Ishikawa (cell line): ENCODE measurements around the gene FDX2.

ENCODE experiments used
- CREB1 ChIP-seq: IDR thresholded peaks from 2 replicates; pipeline ENCODE4 v1.6.1; 2012; ENCODE audit warnings: low read depth
- EGR1 ChIP-seq: IDR thresholded peaks from 2 replicates; pipeline ENCODE4 v1.6.1; 2012
- EP300 ChIP-seq: IDR thresholded peaks from 2 replicates; pipeline ENCODE4 v1.6.1; 2012; ENCODE audit warnings: borderline replicate concordance
- NFIC ChIP-seq: IDR thresholded peaks from 2 replicates; pipeline ENCODE4 v1.6.1; 2012
- TAF1 ChIP-seq: IDR thresholded peaks from 2 replicates; pipeline ENCODE4 v1.6.1; 2012; ENCODE audit warnings: low read depth, mild to moderate bottlenecking
- YY1 ChIP-seq: IDR thresholded peaks from 2 replicates; pipeline ENCODE4 v1.6.1; 2012; ENCODE audit warnings: low read depth
- ZBTB7A ChIP-seq: IDR thresholded peaks from 2 replicates; pipeline ENCODE4 v1.6.1; 2012; ENCODE audit warnings: low read depth
- TF ChIP-seq, protein P1 (sequence below): IDR thresholded peaks from 2 replicates; pipeline ENCODE4 v1.6.1; 2012
- TF ChIP-seq, protein P2 (sequence below): IDR thresholded peaks from 2 replicates; pipeline ENCODE4 v1.6.1; 2012; ENCODE audit warnings: low read depth, mild to moderate bottlenecking

DNA sequence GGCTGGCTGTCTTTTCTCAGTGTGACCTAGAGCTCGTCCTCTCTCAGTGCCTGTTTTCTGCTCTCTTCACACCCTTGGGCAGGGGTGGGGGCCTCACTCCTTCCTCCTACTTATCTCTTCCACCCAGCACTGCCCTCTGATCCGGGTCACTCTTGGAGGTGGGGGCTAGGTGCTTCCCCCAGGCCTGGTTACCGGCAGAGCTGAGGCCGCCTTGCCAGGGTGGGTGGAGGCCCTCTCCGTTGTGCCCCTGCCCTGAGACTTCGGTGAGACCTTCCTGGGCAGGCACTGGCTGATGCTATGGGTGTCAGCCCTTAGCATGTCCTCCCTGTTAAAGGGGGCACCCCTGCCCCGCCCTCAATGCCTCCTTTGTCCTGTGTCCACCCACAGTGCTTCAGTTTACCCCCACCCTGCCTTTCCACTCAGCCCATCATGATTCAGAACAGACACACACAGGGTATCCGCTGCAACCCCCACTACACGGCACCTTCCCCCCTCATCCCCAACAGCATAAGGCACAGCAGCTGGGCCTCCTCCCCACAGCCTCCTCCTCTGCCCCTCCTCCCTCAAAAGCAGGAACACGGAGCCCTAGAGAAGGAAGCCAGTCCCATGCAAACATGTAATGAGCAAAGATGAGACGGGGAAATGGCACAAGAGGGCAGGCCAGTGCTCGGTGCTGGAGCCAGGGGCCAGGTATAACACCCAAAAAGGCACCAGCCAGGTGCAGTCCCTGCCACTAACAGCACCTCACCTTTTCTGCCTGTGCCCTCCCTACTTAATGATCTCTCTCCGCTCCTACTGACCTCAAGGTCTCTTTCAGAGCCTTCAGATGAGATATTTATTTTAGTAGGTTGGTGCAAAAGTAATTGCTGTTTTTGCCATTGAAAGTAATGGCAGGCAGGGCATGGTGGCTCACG, 16.0 kb downstream of the FDX2 start:
- TF ChIP-seq YY1 = no peak
- no peak for TF ChIP-seq CREB1
- TF ChIP-seq ZBTB7A = no peak
- no peak for TF ChIP-seq NFIC
- TF ChIP-seq, protein P1, sequence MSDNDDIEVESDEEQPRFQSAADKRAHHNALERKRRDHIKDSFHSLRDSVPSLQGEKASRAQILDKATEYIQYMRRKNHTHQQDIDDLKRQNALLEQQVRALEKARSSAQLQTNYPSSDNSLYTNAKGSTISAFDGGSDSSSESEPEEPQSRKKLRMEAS = no peak
- no peak for TF ChIP-seq TAF1
- no peak for TF ChIP-seq EGR1
- TF ChIP-seq EP300 = no peak
- TF ChIP-seq, protein P2, sequence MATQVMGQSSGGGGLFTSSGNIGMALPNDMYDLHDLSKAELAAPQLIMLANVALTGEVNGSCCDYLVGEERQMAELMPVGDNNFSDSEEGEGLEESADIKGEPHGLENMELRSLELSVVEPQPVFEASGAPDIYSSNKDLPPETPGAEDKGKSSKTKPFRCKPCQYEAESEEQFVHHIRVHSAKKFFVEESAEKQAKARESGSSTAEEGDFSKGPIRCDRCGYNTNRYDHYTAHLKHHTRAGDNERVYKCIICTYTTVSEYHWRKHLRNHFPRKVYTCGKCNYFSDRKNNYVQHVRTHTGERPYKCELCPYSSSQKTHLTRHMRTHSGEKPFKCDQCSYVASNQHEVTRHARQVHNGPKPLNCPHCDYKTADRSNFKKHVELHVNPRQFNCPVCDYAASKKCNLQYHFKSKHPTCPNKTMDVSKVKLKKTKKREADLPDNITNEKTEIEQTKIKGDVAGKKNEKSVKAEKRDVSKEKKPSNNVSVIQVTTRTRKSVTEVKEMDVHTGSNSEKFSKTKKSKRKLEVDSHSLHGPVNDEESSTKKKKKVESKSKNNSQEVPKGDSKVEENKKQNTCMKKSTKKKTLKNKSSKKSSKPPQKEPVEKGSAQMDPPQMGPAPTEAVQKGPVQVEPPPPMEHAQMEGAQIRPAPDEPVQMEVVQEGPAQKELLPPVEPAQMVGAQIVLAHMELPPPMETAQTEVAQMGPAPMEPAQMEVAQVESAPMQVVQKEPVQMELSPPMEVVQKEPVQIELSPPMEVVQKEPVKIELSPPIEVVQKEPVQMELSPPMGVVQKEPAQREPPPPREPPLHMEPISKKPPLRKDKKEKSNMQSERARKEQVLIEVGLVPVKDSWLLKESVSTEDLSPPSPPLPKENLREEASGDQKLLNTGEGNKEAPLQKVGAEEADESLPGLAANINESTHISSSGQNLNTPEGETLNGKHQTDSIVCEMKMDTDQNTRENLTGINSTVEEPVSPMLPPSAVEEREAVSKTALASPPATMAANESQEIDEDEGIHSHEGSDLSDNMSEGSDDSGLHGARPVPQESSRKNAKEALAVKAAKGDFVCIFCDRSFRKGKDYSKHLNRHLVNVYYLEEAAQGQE = no peak
